T follicular helper cell (primary cell): Measurements from ENCODE around the gene MYLK3.
"Not testable (repeated sequence)": the region's sequence is repeated elsewhere in the genome, so short reads cannot be mapped to it uniquely, and the experiment has no call there.

Experiments
- DNase-seq: peaks from one replicate; pipeline ENCODE4 v3.0.0-alpha.2; 2020; ENCODE audit warnings: low read depth

MYLK3 gene

GRCh38 chr16:46689365-46690280 lies 58.5 kb downstream of the MYLK3 start, which contains the start of gene ORC6:
Gene ORC6 (plus strand): TSS chr16:46689659. CDS start chr16:46689706, 47 bp downstream.
- DNase-seq, result peak; percentile 95

GRCh38 chr16:46688654-46689364 lies 59.3 kb downstream of the MYLK3 start, which contains the start of gene VPS35:
Gene VPS35 (minus strand): TSS chr16:46689178. CDS start chr16:46689133, 45 bp downstream.
- DNase-seq, result peak; percentile 99

GRCh38 chr16:46688101-46688653 lies 60.0 kb downstream of the MYLK3 start:
- DNase-seq, result no peak

GRCh38 chr16:46687486-46687885 lies 60.7 kb downstream of the MYLK3 start:
- no peak for DNase-seq

GRCh38 chr16:46686815-46687473 lies 61.2 kb downstream of the MYLK3 start:
- DNase-seq, result no peak

- DNase-seq, result not testable (repeated sequence)
These were observed 66.3 kb downstream of the MYLK3 start for GRCh38 chr16:46681867-46682266.

GRCh38 chr16:46677943-46678342 lies 70.2 kb downstream of the MYLK3 start:
- not testable (repeated sequence) for DNase-seq

GRCh38 chr16:46673320-46674013 lies 74.7 kb downstream of the MYLK3 start:
- peak; percentile 14 for DNase-seq

- DNase-seq, result no peak
These were observed 86.0 kb downstream of the MYLK3 start for GRCh38 chr16:46662123-46662522.

- DNase-seq, result no peak
These were observed 89.2 kb downstream of the MYLK3 start for GRCh38 chr16:46658925-46659324.
